ENCODE measurements around the gene RSPH6A.

DNA sequence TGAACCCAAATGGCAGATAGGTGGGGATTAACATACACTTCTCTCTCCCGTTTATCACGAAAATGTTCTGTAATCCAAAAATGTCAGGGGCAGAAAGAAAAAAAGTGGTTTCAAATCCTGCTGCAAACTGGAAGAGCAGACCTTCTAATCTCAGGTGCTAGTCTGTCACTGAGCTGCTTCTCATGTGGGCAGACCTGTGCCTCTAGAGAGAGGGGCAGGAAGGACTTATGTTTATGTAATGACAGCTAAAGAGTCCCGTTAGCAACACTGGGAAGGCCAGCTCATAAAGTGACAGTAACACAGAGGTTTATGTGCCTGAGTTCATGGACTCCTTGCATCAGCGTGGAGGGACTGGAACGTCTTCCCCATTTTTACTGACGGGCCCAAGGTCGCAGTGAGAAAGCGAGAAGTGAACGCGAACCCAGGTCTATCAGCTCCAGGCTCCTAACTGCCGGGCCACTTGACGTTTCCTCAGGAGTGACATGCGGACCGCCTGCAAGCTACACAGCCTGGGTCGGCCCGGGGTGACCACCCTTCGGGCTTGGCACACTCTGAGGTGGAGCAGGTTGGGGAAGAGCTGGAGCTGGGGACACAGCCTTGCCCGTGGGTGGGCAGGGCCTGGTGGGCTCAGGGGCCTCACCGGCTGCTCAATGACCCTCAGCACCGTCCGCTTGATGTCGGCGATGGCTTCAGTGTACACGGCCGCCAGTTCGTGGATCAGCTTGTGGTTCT, 9.6 kb upstream of the RSPH6A start:
- TF ChIP-seq EP300 (IDR thresholded peaks at IDR 0.05; ENCODE audit: low read depth) (no peak), CTCF (IDR thresholded peaks at IDR 0.05) (no peak), POLR2A (IDR thresholded peaks at IDR 0.05) (no peak)
